Mucosa of descending colon (tissue), 3 donors: Measurements from ENCODE around the gene TFDP2. TPM values are rescaled to one million over a fixed set of nuclear protein-coding genes. Genes with fewer than 3 reads are reported as not detected.

Source experiments
- ATAC-seq: fragments of 200-7000 bp; cut with Tn5 transposase; one replicate; pipeline ENCODE4 v1.9.1; 2020; ENCODE audit warnings: mild to moderate bottlenecking, moderate library complexity
- DNase-seq, 3 donors: peaks; one replicate each; pipeline ENCODE4 v3.0.0-alpha.2; 2020
- H3K36me3 ChIP-seq: fragments of 200-600 bp; one replicate; pipeline ENCODE4 v1.8.0; 2021; ENCODE audit warnings: low read depth, mild to moderate bottlenecking
- H3K4me1 ChIP-seq: fragments of 200-600 bp; one replicate; pipeline ENCODE4 v1.8.0; 2021; ENCODE audit warnings: low read depth, mild to moderate bottlenecking
- H3K4me3 ChIP-seq: fragments of 200-600 bp; one replicate; pipeline ENCODE4 v1.8.0; 2021; ENCODE audit warnings: mild to moderate bottlenecking
- H3K9me3 ChIP-seq: fragments of 200-600 bp; one replicate; pipeline ENCODE4 v1.8.0; 2021; ENCODE audit warnings: mild to moderate bottlenecking
- intact Hi-C, 2 donors: fragments of 100-400 bp; cut with DNase I in 1 of 2; cut with micrococcal nuclease in 1 of 2; formaldehyde crosslinking; loops; one replicate each; pipeline versions ENCODE4 v1.11.0 to v1.11.1; 2022; cut with DNase I, micrococcal nuclease
- total RNA-seq, 3 donors: library from RNA; stranded (reverse); fragmentation: NEBNext Ultra II Directional in 2 of 3; extraction: Animal tissue kit (Norgen Biotek cat#: 25700) in 2 of 3; gene quantifications; one replicate each; pipeline versions ENCODE4 v1.2.1 to v1.2.4, GENCODE V29; 2021 to 2023
- TF ChIP-seq, protein P1 (sequence below): fragments of 200-600 bp; IDR thresholded peaks from one replicate; pipeline ENCODE4 v1.8.0; 2022; ENCODE audit warnings: antibody characterized with exemption, mild to moderate bottlenecking
- donor health status: DM: no; HTN: no; CAD: no; lungs with moderate emphysema.
- donor health status: DM: no; HTN: no; CAD: no.
- donor health status: DM: no; HTN: yes; CAD: no.

The TFDP2 gene
- total RNA-seq, 3 donors from 2014 or later: 45.1 to 61.4 (median 54.8) TPM

DNA sequence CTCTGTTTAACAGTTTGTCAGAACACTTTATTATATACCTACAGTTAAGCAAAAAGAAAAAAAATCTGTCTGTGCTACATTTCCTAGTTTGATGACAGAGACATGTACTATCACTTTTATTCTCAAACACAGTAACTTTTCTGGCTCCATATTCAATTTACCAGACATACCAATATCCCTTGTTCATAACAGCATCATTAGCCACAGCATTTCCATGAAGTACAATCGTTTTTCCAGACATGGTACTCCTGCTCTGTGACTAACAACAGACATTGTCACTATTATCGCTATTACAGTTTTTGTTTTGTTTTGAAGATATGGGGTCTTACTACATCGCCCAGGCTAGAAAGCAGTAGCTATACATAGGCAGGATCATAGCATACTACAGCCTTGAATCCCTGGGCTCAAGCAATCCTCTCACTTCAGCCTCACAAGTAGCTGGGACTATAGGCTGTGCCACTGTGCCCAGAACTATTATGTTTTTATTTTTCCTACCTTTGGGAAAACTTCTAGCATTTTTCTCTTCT, 14.5 kb downstream of the TFDP2 start:
- ATAC-seq (no peak), DNase-seq (no peak)
- Histone ChIP-seq H3K4me3 (no peak overlapping the region), H3K9me3 (no peaks in the 10 kb centered on the region), H3K36me3 (no peaks in the 10 kb centered on the region), H3K4me1 (no peaks in the 10 kb centered on the region)
- intact Hi-C loops: no loop called here
- TF ChIP-seq, protein P1, sequence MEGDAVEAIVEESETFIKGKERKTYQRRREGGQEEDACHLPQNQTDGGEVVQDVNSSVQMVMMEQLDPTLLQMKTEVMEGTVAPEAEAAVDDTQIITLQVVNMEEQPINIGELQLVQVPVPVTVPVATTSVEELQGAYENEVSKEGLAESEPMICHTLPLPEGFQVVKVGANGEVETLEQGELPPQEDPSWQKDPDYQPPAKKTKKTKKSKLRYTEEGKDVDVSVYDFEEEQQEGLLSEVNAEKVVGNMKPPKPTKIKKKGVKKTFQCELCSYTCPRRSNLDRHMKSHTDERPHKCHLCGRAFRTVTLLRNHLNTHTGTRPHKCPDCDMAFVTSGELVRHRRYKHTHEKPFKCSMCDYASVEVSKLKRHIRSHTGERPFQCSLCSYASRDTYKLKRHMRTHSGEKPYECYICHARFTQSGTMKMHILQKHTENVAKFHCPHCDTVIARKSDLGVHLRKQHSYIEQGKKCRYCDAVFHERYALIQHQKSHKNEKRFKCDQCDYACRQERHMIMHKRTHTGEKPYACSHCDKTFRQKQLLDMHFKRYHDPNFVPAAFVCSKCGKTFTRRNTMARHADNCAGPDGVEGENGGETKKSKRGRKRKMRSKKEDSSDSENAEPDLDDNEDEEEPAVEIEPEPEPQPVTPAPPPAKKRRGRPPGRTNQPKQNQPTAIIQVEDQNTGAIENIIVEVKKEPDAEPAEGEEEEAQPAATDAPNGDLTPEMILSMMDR: no peak

GRCh38 chr3:142129516-142130171, 19.7 kb downstream of the TFDP2 start:
- no peaks in the 10 kb centered on the region for H3K4me1 ChIP-seq
- no peak for ATAC-seq

GRCh38 chr3:142127941-142128658, 21.2 kb downstream of the TFDP2 start:
- no peak for ATAC-seq
- no peak for DNase-seq

More at GRCh38 chr3:142129516-142130171, 19.7 kb downstream of the TFDP2 start:
- H3K9me3 ChIP-seq: no peaks in the 10 kb centered on the region
- TF ChIP-seq, protein P1: no peak
- intact Hi-C loops: no loop called here
- H3K4me3 ChIP-seq: no peak overlapping the region
- no peaks in the 10 kb centered on the region for H3K36me3 ChIP-seq
- no peak for DNase-seq

DNA sequence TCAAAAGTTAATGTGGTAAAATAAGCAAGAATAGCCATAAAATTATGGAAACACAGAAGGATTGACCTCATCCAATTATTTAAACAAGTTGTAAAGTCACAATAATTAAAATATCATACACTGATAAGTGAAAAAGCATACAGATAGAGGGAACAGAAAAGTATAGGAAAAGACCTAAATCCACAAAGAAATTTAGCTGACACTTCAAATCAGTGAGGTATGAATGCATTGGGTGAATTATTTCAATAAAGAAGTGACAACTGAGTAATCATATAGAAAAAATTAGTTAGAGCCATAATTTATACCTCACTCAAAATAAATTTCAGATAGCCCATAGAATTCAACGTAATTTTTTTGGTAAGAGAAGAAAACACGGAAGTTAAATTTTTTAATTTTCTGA, 25.1 kb downstream of the TFDP2 start:
- TF ChIP-seq, protein P1: no peak
- Histone ChIP-seq H3K36me3 (no peaks in the 10 kb centered on the region), H3K4me1 (no peaks in the 10 kb centered on the region), H3K4me3 (no peak overlapping the region), H3K9me3 (no peaks in the 10 kb centered on the region)
- DNase-seq (no peak), ATAC-seq (no peak)
- intact Hi-C loops: loop anchor here in 1 of 2 donors (2.0 kb wide), 1 partner anchor 159 kb away; no protein-coding TSS in a partner anchor

More at GRCh38 chr3:142127941-142128658, 21.2 kb downstream of the TFDP2 start:
- no peak overlapping the region for H3K4me3 ChIP-seq
- H3K4me1 ChIP-seq: no peaks in the 10 kb centered on the region
- intact Hi-C loops: no loop called here
- no peaks in the 10 kb centered on the region for H3K9me3 ChIP-seq
- TF ChIP-seq, protein P1: no peak
- no peaks in the 10 kb centered on the region for H3K36me3 ChIP-seq

- Histone ChIP-seq H3K4me1 (peaks cover 10% of the 10 kb centered on the region), H3K36me3 (no peaks in the 10 kb centered on the region), H3K9me3 (no peaks in the 10 kb centered on the region), H3K4me3 (no peak overlapping the region)
- TF ChIP-seq, protein P1: no peak
- no peak for DNase-seq
- intact Hi-C loops: no loop called here
- no peak for ATAC-seq
Measured at GRCh38 chr3:142120707-142121106, 28.6 kb downstream of the TFDP2 start.
